Stomach (tissue), 9 donors: ENCODE results near the gene RAB40B. TPM values are rescaled to one million over a fixed set of nuclear protein-coding genes. Genes with fewer than 3 reads are reported as not detected.
A peak's percentile ranks its signal among the peaks of the same experiment; 100 is the strongest.

Experiments used
- DNase-seq, 2 donors: peaks; one replicate each; pipeline versions ENCODE4 v3.0.0 to v3.0.0-alpha.2; 2013 to 2019
- H3K27ac ChIP-seq, 5 donors: fragments of 200-600 bp in 4 of 5; sonication (generic) in 4 of 5; one replicate each; pipeline ENCODE4 v1.5.1; 2013 to 2019; ENCODE audit warnings: mild to moderate bottlenecking in 1 of 5, moderate library complexity in 1 of 5
- H3K27me3 ChIP-seq, 3 donors: fragments of 200-600 bp; sonication (generic); one replicate each; pipeline ENCODE4 v1.5.1; 2017 to 2019; ENCODE audit warnings: mixed run types in 1 of 3
- H3K36me3 ChIP-seq, 4 donors: fragments of 200-600 bp; sonication (generic); 1 replicate in 3 of 4; 2 replicates in 1 of 4; pipeline ENCODE4 v1.5.1; 2016 to 2019
- H3K4me1 ChIP-seq, 4 donors: fragments of 200-600 bp; sonication (generic); one replicate each; pipeline ENCODE4 v1.5.1; 2016 to 2019
- H3K4me3 ChIP-seq, 4 donors: fragments of 200-600 bp; sonication (generic) in 3 of 4; one replicate each; pipeline ENCODE4 v1.5.1; 2016 to 2019; ENCODE audit warnings: mild to moderate bottlenecking in 1 of 4
- H3K9me3 ChIP-seq, 4 donors: fragments of 200-600 bp; sonication (generic); one replicate each; pipeline ENCODE4 v1.5.1; 2016 to 2019
- EP300 ChIP-seq: sonication (generic); formaldehyde crosslinking; IDR thresholded peaks from one replicate; pipeline ENCODE4 v1.6.1; 2017; ENCODE audit warnings: antibody characterized with exemption
- POLR2A ChIP-seq, 4 donors: fragments of 450-650 bp; IDR thresholded peaks; one replicate each; pipeline ENCODE4 v1.6.1; 2016; ENCODE audit warnings: antibody characterized with exemption in 4 of 4, control low read depth in 2 of 4, mild to moderate bottlenecking in 1 of 4, moderate library complexity in 1 of 4
- POLR2AphosphoS5 ChIP-seq, 3 donors: sonication (generic); formaldehyde crosslinking; IDR thresholded peaks; one replicate each; pipeline ENCODE4 v1.6.1; 2016; ENCODE audit warnings: antibody characterized with exemption in 3 of 3
- WGBS, 5 donors: extraction: QIAGEN DNeasy Blood & Tissue Kit in 3 of 5; methylation state at CpG; one replicate each; pipeline versions ENCODE4 v1.1.5 to v1.1.7; 2013 to 2018; 5-methylcytosine and 5-hydroxymethylcytosine counted together
- intact Hi-C: fragments of 100-400 bp; cut with DNase I; formaldehyde crosslinking; loops from one replicate; pipeline ENCODE4 v1.15.1; 2023; ENCODE audit warnings: low total_unique reads
- polyA plus RNA-seq, 3 donors: library from polyadenylated mRNA; stranded (reverse); fragments of 200-250 nt; gene quantifications; one replicate each; pipeline ENCODE4 v1.2.3, GENCODE V29; 2013
- total RNA-seq, 5 donors: library from RNA; depleted of rRNA; stranded (reverse); fragments of >200 nt; gene quantifications; one replicate each; pipeline versions ENCODE4 v1.1.0 to v1.2.3, GENCODE V29; 2014 to 2016
- TF ChIP-seq, protein P1 (sequence below), 7 experiments: fragments of 450-650 bp in 4 of 7; fragments of 200-600 bp in 3 of 7; sonication (generic) in 3 of 7; IDR thresholded peaks; one replicate each; pipeline ENCODE4 v1.5.1; 2016 to 2019; ENCODE audit warnings: antibody characterized with exemption in 7 of 7, control low read depth in 2 of 7, mild to moderate bottlenecking in 1 of 7
- donor health status: healthy with polysubstance abuse.
- donor health status: Bipolar disorder and iron deficiency.
- donor health status: healthy.

The RAB40B gene
- total and polyA plus RNA-seq, 8 donors = 7.6 to 133 (median 22.2) TPM

DNA sequence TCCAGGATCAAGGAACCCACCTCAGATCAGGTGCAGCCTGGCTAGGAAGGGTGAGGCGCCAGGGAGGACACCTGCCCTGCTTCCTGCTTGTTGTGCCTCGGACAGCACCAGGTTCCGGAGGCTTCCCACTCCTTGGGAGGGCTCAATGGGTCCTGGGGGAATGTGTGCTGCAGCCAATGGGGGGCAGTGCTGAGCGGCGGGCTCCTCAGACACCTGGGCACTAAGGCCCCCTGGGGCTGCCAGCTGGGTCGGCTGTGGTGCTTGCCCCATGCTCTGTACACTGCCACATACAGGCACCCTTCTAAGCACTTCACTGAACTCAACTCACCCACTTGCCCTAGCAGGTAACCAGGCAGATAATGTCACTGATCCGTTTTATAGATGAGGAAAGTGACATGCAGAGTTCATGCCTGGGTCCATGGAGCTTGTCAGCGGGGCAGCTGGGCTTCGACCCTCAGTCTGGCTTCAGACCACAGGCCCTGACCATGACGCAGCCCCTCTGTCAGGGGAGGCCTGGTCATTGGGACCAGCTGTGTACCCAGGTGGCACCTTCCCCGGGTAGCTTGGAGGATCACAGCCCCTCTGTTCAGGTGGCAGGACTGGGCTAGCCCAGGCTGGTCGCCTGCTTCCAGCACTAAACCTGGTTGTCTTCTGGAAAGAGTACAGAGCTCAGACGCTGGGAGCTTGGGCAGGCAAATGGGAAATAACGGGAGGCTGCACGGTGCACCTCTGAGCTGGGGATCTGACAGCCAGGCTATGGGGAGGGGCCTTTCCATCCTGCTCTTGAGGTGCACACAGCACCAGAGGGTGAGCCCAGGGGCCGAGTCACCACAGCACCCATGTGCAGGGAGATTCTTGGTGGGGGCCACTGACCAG is 45.1 kb upstream of the RAB40B start:
- peaks cover 23 to 59% (median 42%) of the 10 kb centered on the region in 4 donors for H3K36me3 ChIP-seq
- no peaks in the 10 kb centered on the region for H3K27me3 ChIP-seq
- DNase-seq = no peak
- H3K9me3 ChIP-seq = peaks cover 0 to 17% (median 4%) of the 10 kb centered on the region in 4 donors
- H3K4me3 ChIP-seq = no peak overlapping the region
- H3K27ac ChIP-seq = no peak overlapping the region
- intact Hi-C loops = no loop called here
- WGBS, 5 donors = 91 to 94% (median 91%) methylated on average over 11 to 16 of the region's 16 CpGs
- no peaks in the 10 kb centered on the region for H3K4me1 ChIP-seq
- TF ChIP-seq, protein P1, sequence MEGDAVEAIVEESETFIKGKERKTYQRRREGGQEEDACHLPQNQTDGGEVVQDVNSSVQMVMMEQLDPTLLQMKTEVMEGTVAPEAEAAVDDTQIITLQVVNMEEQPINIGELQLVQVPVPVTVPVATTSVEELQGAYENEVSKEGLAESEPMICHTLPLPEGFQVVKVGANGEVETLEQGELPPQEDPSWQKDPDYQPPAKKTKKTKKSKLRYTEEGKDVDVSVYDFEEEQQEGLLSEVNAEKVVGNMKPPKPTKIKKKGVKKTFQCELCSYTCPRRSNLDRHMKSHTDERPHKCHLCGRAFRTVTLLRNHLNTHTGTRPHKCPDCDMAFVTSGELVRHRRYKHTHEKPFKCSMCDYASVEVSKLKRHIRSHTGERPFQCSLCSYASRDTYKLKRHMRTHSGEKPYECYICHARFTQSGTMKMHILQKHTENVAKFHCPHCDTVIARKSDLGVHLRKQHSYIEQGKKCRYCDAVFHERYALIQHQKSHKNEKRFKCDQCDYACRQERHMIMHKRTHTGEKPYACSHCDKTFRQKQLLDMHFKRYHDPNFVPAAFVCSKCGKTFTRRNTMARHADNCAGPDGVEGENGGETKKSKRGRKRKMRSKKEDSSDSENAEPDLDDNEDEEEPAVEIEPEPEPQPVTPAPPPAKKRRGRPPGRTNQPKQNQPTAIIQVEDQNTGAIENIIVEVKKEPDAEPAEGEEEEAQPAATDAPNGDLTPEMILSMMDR (IDR thresholded peaks at IDR 0.05) = no peak
- no peak for TF ChIP-seq POLR2A (IDR thresholded peaks at IDR 0.05)
- TF ChIP-seq EP300 = no peak
- TF ChIP-seq POLR2AphosphoS5 (IDR thresholded peaks at IDR 0.05) = no peak

DNA sequence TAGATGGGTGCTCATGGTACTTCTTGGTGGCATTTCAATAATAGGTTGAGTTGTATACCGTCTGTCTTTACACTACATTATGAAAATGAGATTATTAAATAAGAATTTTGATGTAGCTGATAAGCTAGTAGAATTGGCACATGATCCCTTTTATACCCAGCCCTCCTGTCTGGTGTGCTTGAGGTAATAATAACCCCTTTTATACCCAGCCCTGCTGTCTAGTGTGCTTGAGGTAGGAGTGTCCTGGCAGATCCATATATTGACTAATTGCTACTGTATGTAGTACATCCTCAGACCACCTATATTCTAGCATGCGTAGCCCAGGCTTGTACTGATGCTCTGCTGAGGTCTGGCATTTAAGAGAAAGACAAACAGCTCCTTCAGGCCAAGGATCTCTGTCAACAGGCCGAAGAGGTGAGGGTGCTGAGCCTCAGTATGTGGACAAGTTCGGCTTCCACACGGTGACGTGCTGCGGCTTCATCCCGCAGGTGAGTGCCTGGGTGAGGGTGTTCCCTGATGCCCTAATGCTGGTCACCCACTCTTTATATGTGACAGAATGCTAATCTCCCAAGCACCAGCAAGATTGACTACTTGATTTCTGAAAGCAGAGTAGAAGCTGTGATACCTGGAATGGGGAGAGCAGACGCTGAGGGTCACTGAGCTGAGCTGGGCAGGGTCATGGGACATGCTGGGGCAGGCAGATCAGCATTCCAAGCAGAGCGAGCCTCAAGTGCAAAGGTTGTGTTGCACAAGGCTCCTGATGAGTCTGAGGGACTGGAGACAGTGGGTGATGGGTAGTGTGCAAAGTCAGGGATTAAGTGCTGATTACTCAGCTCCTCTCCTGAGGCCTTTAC is 42.6 kb upstream of the RAB40B start:
- H3K9me3 ChIP-seq = peaks cover 0 to 17% (median 4%) of the 10 kb centered on the region in 4 donors
- TF ChIP-seq EP300 (no peak), POLR2A (IDR thresholded peaks at IDR 0.05) (no peak), POLR2AphosphoS5 (IDR thresholded peaks at IDR 0.05) (no peak)
- TF ChIP-seq, protein P1 (IDR thresholded peaks at IDR 0.05) = no peak
- 89 to 99% (median 97%) methylated on average over 9 to 10 of the region's 10 CpGs for WGBS, 5 donors
- no peak overlapping the region for H3K27ac ChIP-seq
- H3K36me3 ChIP-seq = peaks cover 23 to 64% (median 42%) of the 10 kb centered on the region in 4 donors
- peaks cover 13 to 24% (median 21%) of the 10 kb centered on the region in 4 donors for H3K4me1 ChIP-seq
- no peaks in the 10 kb centered on the region for H3K27me3 ChIP-seq
- no peak for DNase-seq
- intact Hi-C loops = no loop called here
- no peak overlapping the region for H3K4me3 ChIP-seq

GRCh38 chr17:82737967-82738877 is 39.7 kb upstream of the RAB40B start:
- WGBS, 5 donors = 42 to 61% (median 49%) methylated on average over 15 to 26 of the region's 26 CpGs
- H3K9me3 ChIP-seq = peaks cover 0 to 17% (median 4%) of the 10 kb centered on the region in 4 donors
- intact Hi-C loops = no loop called here
- no peaks in the 10 kb centered on the region for H3K27me3 ChIP-seq
- peak overlapping the region in 3 of 5 donors; percentile 23 to 92 (median 33) for H3K27ac ChIP-seq
- peak; percentile 64 to 75 for DNase-seq
- no peak for TF ChIP-seq EP300
- TF ChIP-seq POLR2AphosphoS5 (IDR thresholded peaks at IDR 0.05) = no peak
- TF ChIP-seq POLR2A (IDR thresholded peaks at IDR 0.05) = no peak
- TF ChIP-seq, protein P1 (IDR thresholded peaks at IDR 0.05) = no peak
- peaks cover 23 to 53% (median 41%) of the 10 kb centered on the region in 4 donors for H3K36me3 ChIP-seq
- peaks cover 22 to 37% (median 35%) of the 10 kb centered on the region in 4 donors for H3K4me1 ChIP-seq
- H3K4me3 ChIP-seq = no peak overlapping the region
